Endothelial cell of umbilical vein (primary cell): Measurements from ENCODE around the gene LARP1. TPM values are rescaled to one million over a fixed set of nuclear protein-coding genes. Genes with fewer than 3 reads are reported as not detected.

Experiments used
- BruUV-seq: library from RNA; stranded (reverse); fragments of 400-500 nt; replicated peaks from 2 replicates; lab custom pipeline; 2021; lab: Mats Ljungman, UMichigan
- CTCF ChIA-PET: fragments of 300-600, 350-600 bp; sonication (Branson Sonifier 250); formaldehyde crosslinking; loops from one replicate; lab custom pipeline; 2021; ENCODE audit warnings: antibody characterized with exemption, inconsistent platforms; lab: Charles Lee
- POLR2A ChIA-PET: fragments of 300-600, 350-600 bp; sonication (Branson Sonifier 250); formaldehyde crosslinking; loops from one replicate; lab custom pipeline; 2021; ENCODE audit warnings: antibody characterized with exemption, inconsistent platforms; lab: Charles Lee
- DNase-seq: peaks from one replicate; pipeline ENCODE4 v3.0.0-alpha.2; 2011; ENCODE audit warnings: low read depth, low spot score
- FAIRE-seq: peaks from 2 replicates; lab custom pipeline; 2011; peaks lifted over from hg19 to GRCh38; lab: Jason Lieb, UNC
- H2AFZ ChIP-seq: 2 replicates; pipeline ENCODE4 v1.6.0; 2012; ENCODE audit warnings: low read depth, low read length, control low read depth, inconsistent platforms
- H3K27ac ChIP-seq: 2 replicates; pipeline ENCODE4 v1.5.1; 2011; ENCODE audit warnings: low read depth, mild to moderate bottlenecking, control low read depth, low read length, moderate library complexity; ENCODE audit not compliant: insufficient read depth
- H3K27me3 ChIP-seq, 2 experiments: 2 replicates each; pipeline versions ENCODE4 v1.6.0 to v1.6.1; 2011; ENCODE audit warnings: low read length in 2 of 2, mixed read lengths in 1 of 2; ENCODE audit not compliant: control insufficient read depth in 2 of 2, insufficient read depth in 2 of 2
- H3K36me3 ChIP-seq, 2 experiments: 2 replicates in 1 of 2; 3 replicates in 1 of 2; pipeline ENCODE4 v1.5.1; 2011; ENCODE audit warnings: low read length in 2 of 2, mild to moderate bottlenecking in 1 of 2, moderate library complexity in 1 of 2; ENCODE audit not compliant: control insufficient read depth in 2 of 2, insufficient read depth in 2 of 2; ENCODE audit errors: extremely low read depth in 1 of 2
- H3K4me1 ChIP-seq: 3 replicates; pipeline ENCODE4 v1.5.1; 2011; ENCODE audit warnings: mild to moderate bottlenecking, low read length; ENCODE audit not compliant: control insufficient read depth, insufficient read depth; ENCODE audit errors: extremely low read depth
- H3K4me2 ChIP-seq: 2 replicates; pipeline ENCODE4 v1.6.1; 2011; ENCODE audit warnings: low read length, control low read depth, mixed read lengths; ENCODE audit not compliant: insufficient read depth
- H3K4me3 ChIP-seq, 3 experiments: fragments of 200-600 bp in 1 of 3; sonication (generic), shearing (Covaris generic) in 1 of 3; replicated peaks in 1 of 3; 2 replicates each; pipeline ENCODE4 v1.5.1; 2011 to 2016; ENCODE audit warnings: control low read depth in 3 of 3, low read length in 3 of 3, mild to moderate bottlenecking in 2 of 3, inconsistent platforms in 1 of 3, low read depth in 1 of 3, moderate library complexity in 1 of 3; ENCODE audit not compliant: insufficient read depth in 1 of 3
- H3K79me2 ChIP-seq: 2 replicates; pipeline ENCODE4 v1.6.0; 2012; ENCODE audit warnings: low read length, inconsistent platforms; ENCODE audit not compliant: control insufficient read depth, insufficient read depth
- H3K9ac ChIP-seq: replicated peaks from 2 replicates; pipeline ENCODE3; 2011; ENCODE audit warnings: low read length, control low read depth; ENCODE audit not compliant: insufficient read depth; ENCODE audit errors: extremely low read depth
- H3K9me1 ChIP-seq: replicated peaks from 3 replicates; pipeline ENCODE4 v1.6.0; 2011; ENCODE audit warnings: mild to moderate bottlenecking, low read length; ENCODE audit not compliant: control insufficient read depth, insufficient read depth; ENCODE audit errors: extremely low read depth
- H3K9me3 ChIP-seq: replicated peaks from 2 replicates; pipeline ENCODE4 v1.5.1; 2012; ENCODE audit warnings: low read length, inconsistent platforms; ENCODE audit not compliant: control insufficient read depth, insufficient read depth
- H4K20me1 ChIP-seq: replicated peaks from 2 replicates; pipeline ENCODE3; 2011; ENCODE audit warnings: mild to moderate bottlenecking, low read length; ENCODE audit not compliant: control insufficient read depth, insufficient read depth; ENCODE audit errors: extremely low read depth
- CTCF ChIP-seq, 2 donors: IDR thresholded peaks; 1 replicate in 1 of 2; 2 replicates in 1 of 2; pipeline ENCODE4 v1.5.1; 2011; ENCODE audit warnings: low read length in 2 of 2, mild to moderate bottlenecking in 2 of 2, moderate library complexity in 2 of 2, control low read depth in 1 of 2, inconsistent platforms in 1 of 2, low read depth in 1 of 2; ENCODE audit not compliant: insufficient read depth in 1 of 2; ENCODE audit errors: extremely low read depth in 1 of 2
- EZH2 ChIP-seq: IDR thresholded peaks from 2 replicates; pipeline ENCODE4 v1.6.1; 2012; ENCODE audit warnings: borderline replicate concordance, low read depth, mild to moderate bottlenecking, moderate library complexity, low read length, inconsistent platforms; ENCODE audit not compliant: severe bottlenecking
- MYC ChIP-seq: IDR thresholded peaks from one replicate; pipeline ENCODE4 v1.6.1; 2011; ENCODE audit warnings: mild to moderate bottlenecking, low read depth, low read length
- POLR2AphosphoS5 ChIP-seq: IDR thresholded peaks from 2 replicates; pipeline ENCODE4 v1.6.1; 2012; ENCODE audit warnings: low read depth, mild to moderate bottlenecking, control low read depth, low read length, moderate library complexity; ENCODE audit not compliant: insufficient read depth
- dilution Hi-C: fragments of 300-500 bp; cut with MboI; formaldehyde crosslinking; loops from one replicate; pipeline ENCODE4 v1.15.0; 2019; ENCODE audit warnings: low sequenced_read_pairs; ENCODE audit not compliant: extremely low pct_ligation_motif_present
- intact Hi-C: fragments of 100-400 bp; cut with micrococcal nuclease; formaldehyde crosslinking; loops from one replicate; pipeline ENCODE4 v1.10.0; 2022
- polyA plus RNA-seq, 4 experiments: library from polyadenylated mRNA; depleted of rRNA in 3 of 4; stranded (reverse) in 3 of 4; unstranded in 1 of 4; fragments of >200 nt; gene quantifications; 2 replicates each; pipeline versions ENCODE4 v1.2.1 to v1.2.3, GENCODE V29; 2011 to 2012; ENCODE audit warnings: missing spikeins in 1 of 4
- total RNA-seq: library from RNA; stranded (reverse); gene quantifications from 2 replicates; pipeline ENCODE4 v1.2.3, GENCODE V29; 2021

LARP1 gene
- total and polyA plus RNA-seq, 2 donors (not counting 3 experiments of a cell fraction or from before 2014, with no cell fraction given): 70.4 to 252 TPM

DNA sequence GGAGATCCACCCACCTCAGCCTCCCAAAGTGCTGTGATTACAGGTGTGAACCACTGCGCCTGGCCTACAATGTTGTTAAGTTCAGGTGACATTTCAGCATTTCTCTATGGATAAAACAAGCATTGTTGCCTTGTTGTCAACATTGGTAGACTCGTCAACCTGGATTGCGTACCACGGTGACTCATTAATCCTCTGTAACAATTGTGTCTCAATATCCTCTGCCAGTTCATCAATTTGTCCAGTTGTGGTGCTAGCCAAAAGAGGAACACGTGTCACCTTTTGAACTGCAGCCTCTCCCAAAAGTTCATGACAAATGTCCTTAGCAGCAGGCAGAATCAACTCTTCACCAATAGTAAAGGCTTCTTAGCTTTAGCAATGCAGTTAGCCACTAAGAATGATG, 46.3 kb upstream of the LARP1 start:
- no peak overlapping the region for H3K4me2 ChIP-seq
- H3K27ac ChIP-seq: no peak overlapping the region
- no peak overlapping the region for H3K9ac ChIP-seq
- no peaks in the 10 kb centered on the region for H3K9me3 ChIP-seq
- no peaks in the 10 kb centered on the region for H3K9me1 ChIP-seq
- no peaks in the 10 kb centered on the region for H3K27me3 ChIP-seq
- TF ChIP-seq CTCF (IDR thresholded peaks at IDR 0.05; ENCODE audit: extremely low read depth in 1 of 2, insufficient read depth in 1 of 2, low read depth in 1 of 2, low read length in 2 of 2): no peak
- no peak for TF ChIP-seq EZH2
- TF ChIP-seq MYC: no peak
- TF ChIP-seq POLR2AphosphoS5: no peak
- ChIA-PET CTCF (no interaction called here), POLR2A (no interaction called here)
- H3K4me3 ChIP-seq: no peak overlapping the region
- no peak for FAIRE-seq
- intact Hi-C loops (no loop called here), dilution Hi-C loops (no loop called here)
- H3K4me1 ChIP-seq: peaks cover 3% of the 10 kb centered on the region
- H3K79me2 ChIP-seq: no peaks in the 10 kb centered on the region
- BruUV-seq: no TSS peak
- H4K20me1 ChIP-seq: no peaks in the 10 kb centered on the region
- DNase-seq: no peak
- H3K36me3 ChIP-seq: no peaks in the 10 kb centered on the region
- H2AFZ ChIP-seq: no peak overlapping the region
